CD1c-positive myeloid dendritic cell (primary cell): ENCODE data around the gene RMI1.

ENCODE experiments used
- DNase-seq: peaks from one replicate; pipeline ENCODE4 v3.0.0-alpha.2; 2016; ENCODE audit errors: extremely low spot score

RMI1 gene

DNA sequence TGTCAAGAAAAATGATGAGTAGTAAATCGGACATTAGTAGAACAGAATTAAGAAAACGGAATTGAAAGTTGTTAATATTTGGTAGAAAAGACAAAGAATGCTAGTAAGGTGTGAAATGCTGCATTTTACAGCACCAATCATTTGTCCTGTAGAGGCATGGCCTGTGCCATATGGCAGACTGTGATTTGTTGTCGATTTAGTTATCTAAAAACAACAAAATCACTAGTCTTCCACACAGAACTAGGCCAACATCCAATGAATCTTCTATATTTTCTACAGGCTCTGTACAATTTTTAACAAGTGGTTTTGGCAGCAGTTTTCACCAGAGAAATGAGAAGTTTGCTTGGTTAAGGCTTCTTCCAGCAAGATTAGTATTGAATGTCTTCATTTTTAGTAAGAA lies 11.0 kb upstream of the RMI1 start:
- DNase-seq: no peak

DNA sequence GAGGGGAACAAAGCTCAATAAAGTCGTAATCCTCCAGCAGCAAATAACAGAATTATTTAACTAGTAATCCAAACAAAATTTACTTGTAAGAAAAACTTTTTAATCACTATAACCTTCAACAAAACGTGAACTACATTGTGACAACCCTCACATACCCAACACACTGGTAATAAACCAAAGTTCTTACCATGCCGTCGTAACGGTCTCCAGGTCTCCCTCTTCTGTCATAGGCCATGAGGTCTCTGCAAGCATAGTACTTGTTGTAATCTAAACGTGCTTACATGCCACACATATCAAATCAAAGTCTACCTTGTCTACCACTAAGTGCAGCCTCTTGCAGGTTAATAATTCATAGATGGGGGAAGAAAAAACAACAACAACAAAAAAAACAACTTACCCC lies 9.1 kb upstream of the RMI1 start:
- no peak for DNase-seq

DNA sequence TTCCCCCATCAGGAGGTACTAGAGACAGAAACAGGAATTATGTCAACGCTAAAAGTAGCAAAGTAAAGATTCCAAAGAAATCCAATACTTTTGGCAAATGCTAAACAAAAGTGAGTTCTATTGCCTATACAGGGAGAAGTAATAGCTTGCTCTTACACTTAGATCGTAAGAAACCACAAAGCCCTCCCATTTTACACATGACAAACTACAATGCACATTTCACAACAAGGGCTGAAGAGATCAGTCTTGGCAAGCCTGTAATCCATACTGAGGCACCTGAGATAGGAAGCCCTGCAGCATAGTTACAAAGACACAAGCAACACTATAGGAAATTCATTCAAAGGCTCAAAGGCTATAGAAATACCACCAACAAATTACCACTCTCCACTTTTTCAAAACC lies 8.3 kb upstream of the RMI1 start:
- DNase-seq: no peak

DNA sequence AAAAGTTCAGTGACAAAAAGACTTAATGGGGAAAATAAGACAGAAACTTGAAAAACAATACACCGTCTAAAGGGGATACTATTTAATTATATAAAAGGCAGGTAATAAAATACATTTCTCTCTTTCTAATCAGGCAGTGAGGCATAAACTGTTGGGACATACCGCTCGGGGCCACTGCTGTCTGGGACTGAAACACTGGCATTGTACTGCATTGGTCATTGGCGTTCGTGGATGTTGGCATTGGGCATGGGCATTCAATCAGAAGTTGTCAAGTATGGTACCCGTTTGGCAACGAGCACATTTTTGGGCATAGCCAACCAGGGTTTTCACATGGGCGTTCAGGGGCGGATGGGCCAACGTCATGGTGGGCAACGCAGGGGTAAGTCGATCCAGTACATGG lies 5.3 kb upstream of the RMI1 start:
- no peak for DNase-seq

- no peak for DNase-seq
Measured at GRCh38 chr9:83976372-83976771, 4.2 kb upstream of the RMI1 start.

- DNase-seq: no peak
Measured at GRCh38 chr9:83977196-83977595, 3.4 kb upstream of the RMI1 start.

- DNase-seq: peak; percentile 87
Measured at GRCh38 chr9:83978992-83979811, 1.4 kb upstream of the RMI1 start.

- peak; percentile 100 for DNase-seq
Measured at GRCh38 chr9:83979812-83980394, 702 bp upstream of the RMI1 start, which contains the start of gene HNRNPK. HNRNPK (minus strand) TSS chr9:83980215; CDS start chr9:83978252, 1,963 bp downstream.

- DNase-seq: peak; percentile 67
Measured at GRCh38 chr9:83981126-83981871, 694 bp downstream of the RMI1 start.

DNA sequence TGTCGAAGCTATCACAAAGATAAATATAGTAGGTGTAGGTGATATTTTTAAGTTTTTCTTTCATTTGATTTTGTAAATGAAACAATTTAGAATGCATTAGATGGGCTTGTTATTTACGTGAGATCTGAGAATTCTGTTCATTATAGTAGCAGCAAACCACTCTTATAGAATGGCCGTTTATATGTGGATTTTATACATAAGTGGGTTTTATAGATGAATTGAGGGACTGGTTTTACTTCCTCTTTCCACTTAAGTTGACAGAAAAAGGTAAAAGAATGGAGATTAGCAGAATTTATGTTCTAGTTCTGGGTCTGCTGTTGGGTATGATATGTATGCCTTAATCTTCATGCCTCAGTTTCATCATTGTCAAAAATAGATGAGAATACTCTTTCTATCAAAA lies 5.6 kb downstream of the RMI1 start:
- no peak for DNase-seq

GRCh38 chr9:83986765-83987401 lies 6.3 kb downstream of the RMI1 start:
- DNase-seq: no peak

DNA sequence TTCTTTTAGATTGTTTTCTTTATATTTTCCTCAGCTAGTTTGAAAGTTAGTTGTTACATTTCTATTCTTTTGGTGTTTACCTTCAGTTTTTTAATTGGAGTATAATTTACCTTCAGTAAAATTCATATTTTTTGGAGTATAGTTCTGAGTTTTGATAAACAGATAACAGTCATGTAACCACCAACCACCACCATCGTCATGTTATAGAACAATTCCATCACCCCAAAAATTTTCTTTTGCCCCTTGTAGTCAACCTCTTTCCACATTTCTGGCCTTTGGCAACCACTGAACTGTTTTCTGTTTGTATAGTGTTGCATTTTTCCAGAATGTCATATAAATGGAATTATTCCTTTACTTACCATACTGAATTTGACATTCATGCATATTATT lies 6.8 kb downstream of the RMI1 start:
- no peak for DNase-seq

GRCh38 chr9:83988411-83988810 lies 7.8 kb downstream of the RMI1 start:
- DNase-seq: no peak

DNA sequence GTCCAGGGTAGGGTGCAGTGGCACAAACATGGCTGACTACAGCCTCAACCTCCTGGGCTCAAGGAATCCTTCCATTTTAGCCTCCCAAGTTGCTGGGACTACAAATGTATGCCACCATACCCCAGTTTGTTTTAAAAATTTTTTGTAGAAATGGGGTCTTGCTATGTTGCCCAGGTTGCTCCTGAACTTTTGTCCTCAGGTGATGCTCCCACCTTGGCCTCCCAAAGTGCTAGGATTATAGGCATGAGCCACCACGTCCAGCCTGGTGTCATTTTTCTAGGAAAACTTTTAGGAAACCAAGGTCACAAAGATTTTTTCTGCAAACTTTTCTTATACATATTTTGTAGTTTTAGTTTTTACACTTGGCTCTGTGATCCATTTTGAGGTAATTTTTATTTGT lies 10.8 kb downstream of the RMI1 start:
- DNase-seq: no peak

DNA sequence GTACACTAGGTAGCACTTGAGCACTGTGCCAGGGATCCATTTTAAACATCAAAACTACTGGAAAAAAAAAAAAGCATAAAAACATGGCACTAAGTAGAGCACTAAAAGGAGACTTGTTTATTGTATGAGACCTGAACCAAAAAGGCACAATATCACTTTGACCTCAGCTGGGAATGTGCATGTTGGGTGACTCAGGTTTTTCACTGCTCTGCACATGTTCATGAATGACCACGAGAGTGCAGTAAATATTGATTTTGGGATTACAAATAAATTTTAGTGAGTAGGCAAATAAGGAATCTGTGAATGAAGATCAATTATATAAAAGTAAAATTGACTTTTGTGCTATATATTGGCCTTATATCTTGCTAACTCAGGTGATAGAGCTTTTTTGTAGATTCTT lies 11.8 kb downstream of the RMI1 start:
- DNase-seq: no peak

DNA sequence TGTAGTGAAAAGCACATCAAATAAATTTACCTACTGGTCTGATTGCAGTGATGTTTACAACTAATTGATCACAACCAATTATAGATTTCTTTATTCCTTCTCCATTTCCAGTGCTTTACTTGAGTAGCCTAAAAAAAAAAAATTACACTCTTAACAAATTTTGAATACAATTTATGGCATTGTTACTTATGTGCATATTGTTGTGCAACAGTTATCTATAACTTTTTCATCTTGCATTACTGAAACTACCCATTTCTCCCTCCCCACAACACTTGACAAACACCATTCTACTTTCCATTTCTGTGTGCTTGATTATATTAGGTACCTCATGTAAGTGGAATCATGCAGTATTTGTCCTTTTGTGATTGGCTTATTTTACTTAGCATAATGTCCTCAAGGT lies 12.3 kb downstream of the RMI1 start:
- DNase-seq: no peak

GRCh38 chr9:83996126-83996525 lies 15.5 kb downstream of the RMI1 start:
- DNase-seq: no peak

DNA sequence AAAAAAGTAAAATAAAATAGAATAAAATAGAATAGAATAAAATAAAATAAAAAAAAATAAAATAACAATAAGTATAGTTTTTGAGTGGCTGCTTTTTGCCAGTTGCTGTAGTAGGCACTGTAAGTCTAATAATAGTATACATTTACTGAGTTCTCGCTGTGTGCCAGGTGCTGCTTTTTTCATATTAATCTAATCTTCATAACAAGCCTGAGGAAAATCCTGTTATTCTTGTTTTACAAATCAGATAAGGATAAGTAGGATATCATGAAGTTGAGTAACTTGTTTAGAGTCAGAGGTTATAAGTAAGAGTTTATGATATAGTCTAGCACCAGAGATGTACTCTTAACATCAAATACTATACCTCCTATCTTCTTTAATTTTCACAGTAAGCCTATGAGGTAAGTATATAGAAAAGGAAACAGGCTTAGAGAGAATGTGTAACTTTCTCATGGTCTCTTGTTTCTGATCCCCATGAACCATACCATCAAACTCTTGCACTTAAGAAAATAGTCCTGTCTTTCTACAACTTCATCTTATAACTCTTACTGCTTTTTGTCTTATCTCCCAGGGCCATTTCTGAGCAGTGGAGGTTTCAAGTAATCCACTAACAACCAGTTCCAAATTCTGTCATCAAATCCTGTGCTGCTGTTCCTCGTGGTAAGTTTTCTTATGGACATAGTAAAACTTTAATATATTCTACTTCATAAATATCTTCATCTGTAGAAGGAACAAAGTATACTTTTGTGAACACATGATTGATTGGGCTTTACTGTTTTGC lies 18.7 kb downstream of the RMI1 start:
- DNase-seq: no peak

GRCh38 chr9:84000186-84000585 lies 19.6 kb downstream of the RMI1 start:
- DNase-seq: no peak

DNA sequence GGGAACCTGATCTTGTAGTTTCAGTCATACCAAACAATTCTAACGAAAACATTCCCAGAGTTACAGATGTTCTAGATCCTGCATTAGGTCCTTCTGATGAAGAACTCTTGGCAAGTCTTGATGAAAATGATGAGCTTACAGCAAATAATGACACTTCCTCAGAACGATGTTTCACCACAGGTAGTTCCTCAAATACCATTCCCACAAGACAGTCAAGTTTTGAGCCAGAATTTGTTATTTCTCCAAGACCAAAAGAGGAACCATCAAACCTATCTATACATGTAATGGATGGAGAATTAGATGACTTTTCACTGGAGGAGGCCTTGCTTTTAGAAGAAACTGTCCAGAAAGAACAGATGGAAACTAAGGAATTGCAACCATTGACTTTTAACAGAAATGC lies 21.0 kb downstream of the RMI1 start:
- DNase-seq: peak; percentile 73

GRCh38 chr9:84002344-84002743 lies 21.7 kb downstream of the RMI1 start:
- no peak for DNase-seq

- DNase-seq: no peak
Measured at GRCh38 chr9:84003246-84003645, 22.6 kb downstream of the RMI1 start.
